ENCODE results near the gene CDR2L.
A peak's percentile ranks its signal among the peaks of the same experiment; 100 is the strongest.
"Not testable (repeated sequence)": the region's sequence is repeated elsewhere in the genome, so short reads cannot be mapped to it uniquely, and the experiment has no call there.

The CDR2L gene

DNA sequence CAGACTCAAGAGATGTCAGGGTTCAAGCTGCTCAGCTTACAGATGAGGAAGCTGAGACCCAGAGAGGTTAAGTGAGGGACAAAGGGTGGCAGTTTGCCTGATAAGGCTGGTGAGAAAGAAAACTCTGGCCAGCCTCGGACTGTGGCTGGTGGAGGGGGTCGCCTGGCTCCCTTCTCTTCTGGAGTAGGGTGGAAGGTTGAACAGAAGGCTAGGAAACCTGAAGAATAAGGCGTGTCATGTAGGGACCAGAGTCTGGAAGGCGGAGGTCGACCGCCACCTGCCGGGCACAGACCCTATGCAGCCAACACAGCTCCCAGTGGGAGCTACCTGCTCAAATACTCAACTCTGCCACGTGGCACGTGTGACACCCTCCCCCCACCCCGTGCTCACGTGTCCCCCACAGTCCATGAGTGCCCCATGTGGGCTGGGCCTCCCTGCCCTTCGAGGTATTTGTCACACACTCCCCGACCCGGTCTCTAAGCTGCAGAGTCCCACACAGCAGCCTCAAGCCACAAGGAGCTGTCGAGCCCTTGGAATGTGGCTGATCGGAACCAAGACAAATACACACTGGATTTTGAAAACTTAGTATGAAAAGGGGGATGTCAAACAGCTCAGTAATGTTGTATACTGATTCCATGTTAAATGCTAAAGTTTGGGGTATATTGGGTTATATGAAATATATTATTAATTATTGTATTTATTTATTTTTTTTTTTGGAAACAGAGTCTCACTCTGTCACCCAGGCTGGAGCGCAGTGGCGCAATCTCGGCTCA, 26.7 kb upstream of the CDR2L start:
- peak; percentile 69 for DNase-seq

- peak; percentile 94 for DNase-seq
Measured at GRCh38 chr17:74961657-74962350, 25.6 kb upstream of the CDR2L start.

DNA sequence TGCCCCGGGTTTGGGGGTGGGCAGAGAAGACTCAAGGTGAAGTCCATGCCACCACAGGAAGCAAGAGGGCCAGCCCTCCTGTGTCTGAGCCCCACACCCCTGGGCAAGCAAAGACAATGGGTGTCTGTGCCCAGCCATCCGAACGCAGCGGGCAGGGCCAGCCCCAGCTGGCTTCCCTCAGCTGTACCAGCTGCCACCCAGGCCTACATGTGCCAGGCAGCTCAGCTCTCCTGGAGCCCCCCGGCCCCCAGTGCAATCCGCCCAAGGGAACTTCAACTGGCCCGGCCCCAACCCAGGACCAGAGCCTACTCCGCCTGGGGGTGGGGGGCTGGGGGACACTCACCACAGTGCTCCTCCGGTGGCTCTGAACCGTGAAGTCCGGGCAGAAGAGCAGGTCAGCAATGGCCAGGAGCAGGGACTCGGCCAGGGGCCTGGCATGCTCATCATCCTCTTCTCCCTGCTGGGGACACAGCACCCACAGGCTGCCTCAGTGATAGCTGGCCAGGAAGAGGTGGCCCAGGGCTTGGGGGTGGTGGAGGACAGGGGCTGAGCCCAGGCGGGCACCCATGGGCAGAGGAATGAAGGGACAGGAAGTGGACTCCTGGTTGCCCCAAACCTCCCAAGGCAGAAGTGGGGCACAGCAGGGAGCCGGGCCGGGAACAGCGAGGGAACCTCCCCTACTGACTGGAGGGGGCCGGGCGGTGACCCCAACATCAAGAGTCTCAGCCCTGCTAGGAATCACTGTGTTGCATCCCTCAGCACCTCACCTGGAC, 24.6 kb upstream of the CDR2L start:
- DNase-seq: no peak

GRCh38 chr17:74963656-74964055, 23.8 kb upstream of the CDR2L start:
- no peak for DNase-seq

DNA sequence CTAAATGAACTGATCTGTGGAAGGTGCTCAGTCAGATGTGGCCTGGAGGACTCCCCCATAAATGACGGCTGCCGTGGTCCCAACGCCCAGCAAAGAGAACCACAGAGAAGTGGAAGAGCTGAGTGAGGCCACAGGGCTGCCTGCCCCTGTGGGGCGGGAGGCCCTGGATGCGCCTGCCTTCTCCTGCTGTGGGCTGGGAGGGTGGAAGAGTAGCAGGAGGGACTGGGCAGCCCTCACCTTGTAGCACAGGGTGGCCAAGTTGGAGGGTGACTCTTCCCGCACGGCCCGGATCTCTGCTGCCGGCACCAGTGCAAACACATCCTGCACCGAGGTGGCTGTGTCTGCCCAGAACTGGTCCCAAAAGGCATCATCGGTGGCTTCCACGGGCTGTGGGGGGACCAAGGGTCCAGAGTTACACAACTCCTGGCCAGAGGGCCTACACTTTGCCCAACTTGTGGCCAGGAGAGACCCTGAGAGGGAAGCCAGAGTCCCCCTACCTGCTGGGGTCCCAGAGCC, 23.1 kb upstream of the CDR2L start:
- no peak for DNase-seq

DNA sequence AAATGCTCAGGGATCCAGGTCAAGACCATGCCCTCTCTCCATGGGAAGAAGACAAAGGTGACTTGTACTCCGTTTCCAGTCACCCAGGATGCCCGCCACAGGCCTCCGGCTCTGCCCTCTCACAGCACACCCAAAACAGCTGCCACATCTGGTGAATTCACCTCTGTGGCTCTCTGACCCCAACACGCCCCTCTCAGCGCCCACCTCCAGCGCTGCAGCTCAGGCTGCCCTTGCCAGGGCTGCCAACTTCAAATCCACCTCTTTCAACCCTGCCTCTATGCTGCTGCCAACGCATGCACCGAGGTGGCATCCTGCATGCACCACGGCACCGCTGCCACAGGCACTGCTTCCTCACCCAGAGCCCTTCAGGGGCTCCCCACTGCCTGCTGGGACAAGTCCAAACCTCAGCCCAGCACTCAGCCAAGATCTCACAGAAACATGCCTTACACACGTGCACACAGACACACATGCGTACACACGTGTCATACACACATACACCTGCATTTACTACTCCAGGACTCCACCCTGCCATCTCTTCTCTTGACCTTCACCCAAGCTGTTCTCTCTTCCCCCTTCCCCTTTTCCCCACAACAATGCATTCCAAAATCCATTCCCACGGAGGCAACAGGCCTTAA, 22.3 kb upstream of the CDR2L start:
- DNase-seq: no peak

GRCh38 chr17:74968361-74968780, 19.1 kb upstream of the CDR2L start:
- DNase-seq: no peak

GRCh38 chr17:74969501-74969900, 17.9 kb upstream of the CDR2L start:
- not testable (repeated sequence) for DNase-seq

DNA sequence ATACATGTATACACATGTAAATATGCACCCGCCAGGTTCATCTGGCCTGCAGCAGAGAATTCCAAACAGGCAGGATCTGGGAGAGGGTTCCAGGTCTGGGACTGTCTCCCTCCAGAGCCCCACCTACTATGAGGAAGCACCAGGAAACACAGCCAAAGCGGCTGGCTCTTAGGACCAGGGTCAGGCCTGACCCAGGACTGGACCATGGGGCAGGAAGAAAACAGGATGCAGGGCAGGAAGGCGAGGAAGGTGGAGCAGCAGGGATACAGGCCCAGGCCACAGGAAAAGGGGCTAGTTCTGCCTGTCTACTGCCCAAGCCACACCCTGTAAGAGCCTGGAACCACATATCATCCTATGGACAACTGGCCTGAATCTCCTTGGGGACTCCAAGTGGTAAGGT, 17.0 kb upstream of the CDR2L start:
- DNase-seq: no peak

DNA sequence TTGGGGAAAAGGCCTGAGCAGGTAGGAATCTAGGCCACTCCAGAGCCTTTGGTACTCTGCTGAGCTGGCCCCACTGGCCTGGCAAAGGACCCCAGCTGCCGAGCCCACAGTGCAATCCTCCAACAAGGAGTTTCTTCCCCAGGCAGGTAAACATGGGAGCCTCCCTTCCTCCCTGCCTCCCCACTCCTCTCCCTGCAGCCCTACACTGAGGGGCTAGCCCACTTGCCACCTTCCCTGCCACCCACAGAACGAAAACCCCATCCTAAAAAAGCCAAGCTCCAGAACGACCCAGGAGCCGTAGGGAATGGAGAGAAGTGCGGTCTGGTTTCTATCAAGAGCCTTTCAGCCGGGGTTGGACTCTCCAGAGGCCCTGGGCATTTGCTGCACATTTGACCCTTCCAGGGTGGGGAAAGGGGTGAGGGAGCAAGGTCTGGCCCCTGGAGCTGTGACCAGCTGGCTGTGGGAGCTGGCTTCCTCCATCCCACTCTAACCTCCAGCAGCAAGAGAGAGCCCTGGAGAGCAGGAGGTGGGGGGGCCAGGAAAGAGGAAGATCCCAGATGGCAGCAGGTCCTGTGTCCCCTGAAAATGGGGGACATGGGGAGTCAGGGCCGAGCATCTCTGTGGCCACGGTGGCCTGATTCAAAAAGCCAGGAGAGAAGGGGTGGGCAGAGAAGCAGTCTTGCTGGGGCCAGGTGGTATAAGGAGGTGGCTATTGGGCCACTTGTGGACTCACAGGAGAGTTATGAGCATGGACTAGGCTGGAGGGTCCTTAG, 16.2 kb upstream of the CDR2L start:
- DNase-seq: no peak

- no peak for DNase-seq
Measured at GRCh38 chr17:74971842-74972106, 15.7 kb upstream of the CDR2L start.

DNA sequence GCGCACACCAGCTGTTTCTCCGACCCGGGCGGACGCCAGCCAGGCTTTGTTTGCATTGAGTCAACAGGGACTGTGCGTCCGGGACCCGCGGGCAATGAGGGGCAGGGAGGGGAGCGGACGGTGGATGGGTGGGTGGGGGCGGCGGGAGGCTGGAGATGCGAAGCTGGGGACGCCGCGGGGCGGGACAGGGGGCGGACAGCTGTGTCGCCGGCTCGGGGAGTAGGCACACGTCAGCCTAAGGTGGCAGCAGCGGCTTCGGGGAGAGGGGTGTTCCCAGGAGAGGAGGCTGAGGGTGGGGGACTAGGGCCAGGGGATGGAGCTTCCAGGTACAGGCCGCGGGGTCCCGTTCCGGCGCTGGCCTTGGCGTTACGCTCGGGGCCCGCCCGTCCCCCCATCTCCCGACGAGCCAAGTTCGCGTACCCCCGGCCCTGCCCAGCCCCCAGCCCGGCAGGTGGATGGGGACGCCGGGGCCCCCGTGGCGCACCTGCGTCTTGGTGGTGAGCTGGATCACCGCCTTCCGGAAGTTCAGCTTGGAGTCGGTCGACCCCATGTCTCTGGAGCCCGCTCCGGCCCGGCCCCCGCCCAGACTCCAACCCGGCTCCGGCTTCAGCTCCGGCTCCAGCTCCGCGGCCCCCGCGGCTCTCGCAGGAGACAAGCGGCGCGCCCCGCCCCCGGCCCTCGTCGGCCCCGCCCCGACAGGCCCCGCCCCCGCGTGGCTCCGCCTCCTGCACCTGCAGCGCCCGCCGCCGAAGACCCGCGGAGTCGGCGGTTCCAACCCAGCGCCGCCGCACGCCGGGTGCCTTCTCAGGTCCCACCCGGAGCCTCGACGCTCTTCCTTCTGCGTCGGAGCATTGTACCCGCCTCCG, 15.1 kb upstream of the CDR2L start, which contains the start of gene HID1:
HID1 (minus strand) TSS at position 653 of the 866 bp plus-strand sequence; CDS start at position 550, 103 bp downstream.
- DNase-seq: peak; percentile 86

DNA sequence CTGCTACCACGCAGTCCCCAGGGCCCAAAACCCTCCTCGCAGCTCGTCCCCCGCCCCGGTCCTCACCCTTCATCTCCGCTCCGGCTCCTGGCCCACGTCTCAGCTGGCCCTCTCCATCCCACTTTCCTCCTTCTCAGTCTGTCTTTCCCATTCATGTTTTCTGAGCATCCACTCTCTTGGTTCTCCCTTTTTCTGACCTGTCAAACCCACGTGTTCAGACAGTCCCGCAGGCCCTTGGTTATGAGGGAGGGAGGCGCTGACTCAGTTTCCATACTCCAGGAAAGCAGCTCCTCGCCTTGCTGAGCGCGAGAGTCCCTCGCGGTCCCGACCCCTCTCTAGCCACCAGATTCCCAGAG, 14.5 kb upstream of the CDR2L start:
- DNase-seq: no peak

DNA sequence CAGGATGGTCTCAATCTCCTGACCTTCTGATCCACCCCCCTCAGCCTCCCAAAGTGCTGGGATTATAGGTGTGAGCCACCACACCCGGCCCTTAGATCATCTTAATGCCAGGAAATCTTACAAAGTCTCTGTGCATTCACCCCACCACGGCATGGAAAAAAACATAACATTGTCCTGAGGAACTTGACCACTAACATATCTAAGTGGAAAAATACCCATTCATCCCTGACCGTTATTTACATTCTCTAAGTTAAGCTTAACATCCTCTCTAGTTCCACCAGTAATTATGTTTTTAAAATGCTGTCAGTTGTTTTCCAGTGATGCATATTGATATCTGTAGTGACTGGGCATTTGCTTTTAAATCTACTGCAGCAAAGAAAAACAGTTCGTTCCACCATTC, 11.5 kb upstream of the CDR2L start:
- DNase-seq: no peak

DNA sequence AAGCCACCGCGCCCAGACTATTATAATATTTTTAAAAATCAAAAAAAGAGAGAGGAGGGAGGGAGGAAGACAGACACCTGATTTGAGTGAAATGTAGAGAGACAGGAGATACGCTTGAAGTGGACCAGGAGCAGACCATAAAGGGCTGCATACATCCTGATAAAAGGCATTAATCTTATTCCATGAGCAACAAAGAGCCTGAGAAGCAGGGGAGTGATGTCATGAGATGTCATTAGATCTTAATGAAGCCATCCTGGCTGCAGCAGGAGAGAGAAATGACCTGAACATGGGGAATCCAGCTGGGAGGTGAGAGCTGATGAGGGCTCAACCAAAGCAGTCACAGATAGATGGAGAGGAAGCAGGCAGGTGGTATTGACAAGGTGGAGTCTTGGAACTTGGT, 9.6 kb upstream of the CDR2L start:
- DNase-seq: no peak

DNA sequence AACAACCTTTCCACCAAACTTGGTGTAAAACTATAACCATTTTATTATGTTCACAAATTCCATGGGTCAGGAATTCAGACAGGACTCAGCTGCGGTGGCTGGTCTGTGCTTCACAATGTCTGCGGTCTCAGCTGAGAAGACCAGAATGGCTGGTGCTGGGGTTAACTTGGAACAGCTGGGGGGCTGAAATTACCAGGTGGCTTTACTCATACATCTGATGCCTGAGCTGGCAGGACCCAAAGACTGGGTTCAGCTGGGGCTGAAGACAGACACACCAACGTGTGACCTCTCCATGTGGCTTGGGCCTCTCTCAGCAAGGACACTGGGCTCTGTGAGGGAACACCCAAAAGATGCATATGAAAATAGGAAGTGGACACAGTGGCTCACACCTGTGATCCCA, 9.2 kb upstream of the CDR2L start:
- DNase-seq: no peak

DNA sequence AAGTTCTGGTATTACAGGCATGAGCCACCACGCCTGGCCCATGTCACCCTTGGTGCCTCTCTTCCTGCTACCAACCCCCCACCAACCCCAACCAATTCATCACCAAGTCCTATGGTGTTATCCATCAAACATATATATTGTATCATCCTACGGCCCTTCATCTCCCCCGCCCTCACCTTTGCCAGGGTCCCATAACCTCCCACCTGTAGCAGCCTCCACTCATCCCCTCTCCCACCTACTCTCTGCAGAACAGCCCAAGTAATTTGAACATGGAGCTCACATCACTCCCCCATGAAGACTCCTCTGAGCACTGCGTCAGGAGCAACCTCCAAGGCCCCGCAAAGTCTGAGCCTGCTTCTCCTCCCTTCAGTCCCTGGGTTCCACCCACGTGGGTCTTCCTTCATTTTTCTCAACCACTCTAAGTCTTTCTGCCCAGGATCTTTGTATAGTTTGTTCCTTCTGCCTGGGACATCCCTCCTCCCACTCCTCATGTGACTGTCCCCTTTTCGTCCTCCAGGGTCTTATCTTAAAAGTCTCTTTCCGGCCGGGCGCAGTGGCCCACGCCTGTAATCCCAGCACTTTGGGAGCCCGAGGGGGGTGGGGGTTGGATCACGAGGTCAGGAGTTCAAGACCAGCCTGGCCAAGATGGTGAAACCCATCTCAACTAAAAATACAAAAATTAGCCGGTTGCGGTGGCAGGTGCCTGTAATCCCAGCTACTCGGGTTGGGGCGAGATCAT, 7.9 kb upstream of the CDR2L start:
- DNase-seq: no peak

- DNase-seq: no peak
Measured at GRCh38 chr17:74981318-74981978, 6.0 kb upstream of the CDR2L start.

- peak; percentile 83 for DNase-seq
Measured at GRCh38 chr17:74981979-74982662, 5.3 kb upstream of the CDR2L start.

Measured in stimulated activated CD8-positive, alpha-beta memory T cell treated with anti-CD3 and anti-CD28 coated beads, Interleukin-4, amount 100 ng/mL, for 48 hours (primary cell).